Kasumi-1 (cell line): Measurements from ENCODE around the gene GRP.

ENCODE experiments used
- DNase-seq, 2 experiments: peaks; one replicate each; lab custom pipeline; 2025; lab: John Stamatoyannopoulos, UW

The GRP gene

DNA sequence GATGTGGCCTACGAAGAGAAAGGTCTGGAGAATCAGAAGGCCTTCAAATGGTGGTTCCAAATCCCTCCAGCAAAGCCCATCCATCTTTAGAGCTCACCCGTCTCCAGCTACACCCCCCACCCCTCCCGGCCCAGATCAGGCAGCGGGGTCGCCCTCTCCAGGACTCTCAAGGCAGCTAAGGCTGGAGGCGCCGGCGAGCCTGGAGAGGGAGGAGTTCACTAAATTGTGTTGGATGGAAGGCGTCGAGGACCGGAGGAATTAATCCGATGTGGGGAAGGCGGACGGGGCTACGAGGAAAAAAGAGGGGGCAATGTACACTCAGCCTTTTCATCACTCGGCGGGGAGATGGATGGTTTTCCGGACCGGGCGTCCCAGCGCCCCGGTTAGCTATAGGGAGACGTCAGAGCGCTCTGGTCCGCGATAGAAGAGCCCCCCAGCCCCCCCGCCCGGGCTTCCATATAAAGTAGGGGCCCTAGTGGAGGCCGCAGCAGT, at the start of gene GRP:
Gene GRP (plus strand): TSS at position 487 of the 492 bp plus-strand sequence. CDS start 108 bp downstream, outside the sequence.
- no peak for DNase-seq

- DNase-seq, result peak in 1 of 2 experiments; percentile 41
Measured at GRCh38 chr18:59172664-59173249, 47.2 kb upstream of the GRP start.

DNA sequence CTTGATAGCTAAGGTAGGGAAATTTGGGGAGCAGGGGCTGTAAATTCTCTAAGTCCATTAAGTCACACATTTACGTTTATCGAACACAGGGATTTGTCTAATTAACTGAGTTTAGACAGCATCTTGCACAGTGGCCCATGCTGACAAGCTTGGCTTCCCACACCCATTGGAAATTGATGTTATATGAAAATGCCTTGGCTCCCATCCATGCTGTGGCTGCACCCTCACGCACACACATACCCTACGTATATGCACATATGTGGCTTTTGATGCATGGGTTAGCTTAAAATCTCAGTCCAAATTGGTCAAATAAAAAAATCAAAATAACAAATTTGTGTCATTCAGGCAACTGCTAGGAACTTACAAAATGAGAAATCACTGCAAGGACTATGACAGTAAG, 42.5 kb upstream of the GRP start:
- no peak for DNase-seq

GRCh38 chr18:59180150-59180845, 39.7 kb upstream of the GRP start:
- DNase-seq, result no peak

DNA sequence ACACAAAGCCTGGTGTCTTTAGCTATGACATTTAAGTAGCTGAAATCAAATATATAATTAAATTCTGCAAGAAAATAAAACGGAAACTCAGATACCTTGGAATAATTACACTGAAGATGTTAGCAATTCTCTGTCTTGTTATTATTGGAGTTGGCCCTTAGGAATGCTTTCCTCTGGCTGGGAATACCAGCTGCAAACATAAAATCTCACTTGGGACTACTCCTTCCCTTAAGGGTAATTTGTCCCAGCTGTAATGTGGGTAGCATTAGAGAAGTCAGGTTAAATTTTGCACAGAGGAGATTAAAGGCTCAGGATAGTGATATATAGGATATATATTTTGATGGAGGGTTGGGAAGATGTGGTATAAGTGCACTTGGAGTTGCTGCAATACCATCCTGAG, 37.3 kb upstream of the GRP start:
- no peak for DNase-seq

DNA sequence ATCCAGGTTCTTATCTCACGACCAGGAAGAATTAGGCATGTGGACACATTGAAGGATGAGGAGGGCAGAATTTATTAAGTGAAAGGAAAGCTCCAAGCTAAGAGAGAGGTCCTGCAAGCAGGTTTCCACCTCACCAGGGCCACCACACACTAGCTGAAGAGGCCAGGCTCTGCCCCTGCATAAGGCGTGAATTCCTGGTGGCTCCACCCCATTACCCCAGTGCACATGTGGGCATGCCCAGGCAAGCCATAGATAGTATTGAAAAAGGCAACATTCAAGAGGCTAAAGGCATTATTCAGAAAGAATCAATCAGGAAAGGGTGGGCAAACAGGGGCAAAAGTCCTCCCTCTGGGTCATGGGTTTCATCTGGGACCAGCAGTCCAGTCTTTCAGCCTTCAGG, 30.9 kb upstream of the GRP start:
- no peak for DNase-seq

- no peak for DNase-seq
Measured at GRCh38 chr18:59189746-59190145, 30.2 kb upstream of the GRP start.

DNA sequence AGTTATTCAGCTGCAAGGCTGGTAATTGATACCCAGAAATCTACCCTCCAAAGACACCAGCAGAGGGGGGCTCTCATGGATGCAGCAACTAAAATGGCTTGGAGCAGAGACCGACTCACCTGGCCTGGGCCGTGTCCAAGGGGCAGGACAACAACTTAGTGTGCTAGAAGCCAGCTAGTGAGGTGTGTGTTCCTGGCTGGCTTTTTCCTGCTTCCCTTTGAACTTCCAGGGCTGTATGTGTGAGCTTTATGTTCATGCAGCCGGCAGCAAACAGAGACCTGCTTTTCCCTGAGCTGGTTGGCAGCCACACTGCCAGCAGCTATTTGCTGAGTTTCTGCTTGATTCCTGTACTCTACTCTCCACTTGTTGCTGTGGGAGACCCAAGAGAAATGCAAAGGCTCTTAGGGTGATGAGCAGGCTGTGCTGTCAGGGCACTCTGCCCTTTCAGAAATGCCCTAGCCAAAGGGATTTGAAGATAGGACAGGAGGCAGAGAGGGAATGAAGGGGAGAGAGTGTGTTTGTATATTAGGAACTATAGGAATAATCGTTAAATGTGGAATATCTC, 23.7 kb upstream of the GRP start:
- no peak for DNase-seq

GRCh38 chr18:59197636-59198035, 22.3 kb upstream of the GRP start:
- no peak for DNase-seq

- no peak for DNase-seq
Measured at GRCh38 chr18:59198215-59198614, 21.7 kb upstream of the GRP start.

DNA sequence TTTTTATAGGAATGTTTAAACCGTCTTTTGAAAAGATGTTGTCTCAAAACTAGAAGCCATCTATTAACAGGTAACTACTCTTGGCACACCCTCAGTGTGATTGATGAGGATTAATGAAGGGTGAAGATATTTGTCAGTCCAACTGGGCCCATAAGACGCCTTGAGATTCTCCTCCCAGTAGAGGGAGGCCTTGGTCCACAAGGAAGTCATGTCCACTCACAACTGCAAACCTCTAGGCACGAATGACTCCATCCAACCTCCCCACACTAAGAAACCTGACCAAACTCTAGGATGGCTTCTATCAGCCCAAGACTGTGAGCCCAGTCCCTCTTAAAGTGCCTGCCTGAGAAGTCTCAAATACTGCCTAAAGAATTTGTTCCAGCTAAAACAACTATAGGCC, 19.2 kb upstream of the GRP start:
- no peak for DNase-seq

- no peak for DNase-seq
Measured at GRCh38 chr18:59202258-59202820, 17.6 kb upstream of the GRP start.

- no peak for DNase-seq
Measured at GRCh38 chr18:59207506-59207905, 12.5 kb upstream of the GRP start.

DNA sequence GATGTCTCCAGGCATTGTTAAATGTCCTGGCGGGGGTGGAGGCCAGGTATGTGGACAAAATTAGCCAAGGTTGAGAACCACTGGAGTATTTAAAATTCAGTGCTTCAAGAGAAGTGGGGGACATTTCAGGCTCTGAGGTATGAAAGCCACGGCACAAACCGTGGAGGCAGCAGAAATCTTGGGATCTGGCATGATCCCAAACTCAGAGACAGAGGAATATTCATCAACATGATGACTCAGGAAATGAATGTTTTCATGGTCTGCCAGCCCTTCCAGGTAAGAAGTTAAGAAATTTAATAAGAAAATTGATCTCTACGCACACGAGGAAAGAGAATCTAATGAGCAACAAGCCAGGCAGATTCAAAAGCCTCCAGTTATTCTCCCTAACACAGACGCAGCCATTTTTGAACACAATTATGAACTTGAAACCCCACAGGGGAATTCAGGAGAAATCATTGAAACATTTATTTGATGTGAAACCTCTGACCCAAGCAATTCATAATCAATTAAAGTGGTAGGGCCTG, 11.3 kb upstream of the GRP start:
- DNase-seq, result no peak

GRCh38 chr18:59210299-59210698, 9.7 kb upstream of the GRP start:
- no peak for DNase-seq

- no peak for DNase-seq
Measured at GRCh38 chr18:59211629-59212028, 8.3 kb upstream of the GRP start.

DNA sequence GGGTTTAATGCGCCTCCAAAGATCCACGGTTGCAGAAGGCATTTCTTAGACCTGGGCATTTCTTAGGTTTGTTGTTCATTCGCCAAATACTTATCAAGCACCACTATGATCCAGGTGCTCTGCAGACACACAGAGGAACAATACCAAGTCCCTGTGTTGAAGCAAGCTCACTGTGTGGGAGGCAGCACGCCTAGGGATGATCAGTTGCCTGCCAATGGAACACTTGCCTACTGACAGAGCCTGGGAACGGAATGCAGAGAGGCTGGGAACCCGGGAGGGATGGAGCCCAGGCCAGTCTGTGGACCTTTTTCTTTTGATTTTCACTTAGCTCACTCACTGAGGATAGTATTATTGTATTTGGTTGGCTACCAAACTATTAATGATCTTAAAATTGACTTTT, 1.9 kb upstream of the GRP start:
- no peak for DNase-seq

DNA sequence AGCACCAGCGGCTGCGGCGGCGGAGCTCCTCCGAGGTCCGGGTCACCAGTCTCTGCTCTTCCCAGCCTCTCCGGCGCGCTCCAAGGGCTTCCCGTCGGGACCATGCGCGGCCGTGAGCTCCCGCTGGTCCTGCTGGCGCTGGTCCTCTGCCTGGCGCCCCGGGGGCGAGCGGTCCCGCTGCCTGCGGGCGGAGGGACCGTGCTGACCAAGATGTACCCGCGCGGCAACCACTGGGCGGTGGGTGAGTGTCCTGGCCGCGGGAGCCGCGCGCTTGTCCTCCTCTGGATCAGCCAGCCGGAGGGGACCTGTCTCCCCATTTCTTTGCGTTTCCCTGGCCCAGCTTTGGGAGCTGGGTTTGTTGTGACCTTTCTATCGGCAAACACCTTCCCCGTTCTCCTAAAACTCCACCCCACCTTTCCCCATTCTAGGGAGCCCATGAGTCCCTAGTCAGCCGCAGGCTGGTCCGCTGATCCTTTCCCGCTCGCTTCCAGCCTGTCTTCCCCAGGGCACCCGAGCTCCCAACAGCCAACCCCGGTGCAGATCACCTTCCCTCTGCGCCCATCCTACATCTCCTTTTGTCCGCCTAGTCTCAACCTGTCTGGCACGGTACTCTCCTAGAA, 316 bp downstream of the GRP start:
- no peak for DNase-seq

DNA sequence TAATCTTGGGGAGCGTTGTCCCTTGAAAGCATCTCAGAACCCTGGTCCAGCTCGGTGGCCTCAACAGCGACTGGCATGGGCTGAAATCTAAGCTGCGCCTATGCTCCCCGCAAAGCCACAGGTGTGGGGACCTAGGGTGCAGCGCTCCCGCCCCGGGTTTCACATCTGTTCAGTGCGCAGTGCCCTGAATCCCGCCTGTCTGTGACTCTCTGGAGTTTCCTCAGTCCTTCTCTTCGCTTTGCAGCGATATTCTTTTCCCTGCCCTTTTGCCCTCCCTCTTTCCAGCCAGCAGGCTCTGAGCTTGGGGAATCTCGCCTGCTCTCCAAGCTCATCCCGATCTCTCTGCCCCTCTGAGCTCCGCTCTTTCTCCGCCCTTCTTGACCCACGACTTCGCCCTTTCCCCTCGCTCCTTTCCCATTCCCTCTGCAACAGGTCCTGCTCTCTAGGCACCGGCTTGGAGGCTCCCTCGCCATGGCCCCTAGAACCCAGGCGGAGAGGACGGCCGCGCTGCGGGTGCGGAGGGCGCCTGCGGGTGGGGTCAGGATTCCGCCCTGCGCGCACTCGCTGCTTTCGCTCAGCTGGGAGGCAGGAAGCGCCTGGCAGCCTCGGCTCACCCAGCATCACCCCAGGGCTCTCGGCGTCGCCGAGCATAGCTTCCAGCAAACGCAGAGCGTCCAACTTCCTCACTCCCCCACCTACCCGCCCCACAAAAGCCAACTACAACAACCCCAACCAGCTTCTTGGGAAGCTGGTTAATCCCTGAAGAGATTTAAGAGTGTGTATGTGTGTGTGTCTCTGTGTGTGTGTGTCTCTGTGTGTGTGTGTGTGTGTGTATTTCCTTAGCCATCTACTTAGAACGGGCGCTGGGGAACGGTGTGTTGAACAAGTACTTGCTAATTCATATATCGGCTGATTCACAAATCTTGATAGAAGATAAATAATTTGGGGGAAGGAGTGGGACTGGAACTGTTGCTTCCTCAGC, 1.1 kb downstream of the GRP start:
- no peak for DNase-seq

DNA sequence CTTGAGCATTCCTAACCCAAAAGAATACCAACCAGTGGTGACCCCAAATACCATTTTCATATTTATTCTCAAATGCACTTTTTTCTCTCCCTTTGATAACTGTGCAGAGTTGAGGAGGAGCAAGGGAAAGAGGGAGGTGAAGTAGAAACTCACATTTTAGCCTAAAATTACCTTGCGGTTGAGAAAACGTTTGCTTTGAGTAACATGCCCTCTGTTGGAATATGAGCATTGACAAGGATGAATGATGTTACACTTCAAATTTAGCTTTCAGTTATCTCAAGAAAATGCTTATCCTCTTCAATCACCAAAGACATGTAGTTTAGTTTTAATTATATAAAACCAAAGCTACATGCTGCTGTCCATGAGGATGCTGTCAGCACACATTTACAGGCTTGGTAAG, 2.4 kb downstream of the GRP start:
- no peak for DNase-seq

DNA sequence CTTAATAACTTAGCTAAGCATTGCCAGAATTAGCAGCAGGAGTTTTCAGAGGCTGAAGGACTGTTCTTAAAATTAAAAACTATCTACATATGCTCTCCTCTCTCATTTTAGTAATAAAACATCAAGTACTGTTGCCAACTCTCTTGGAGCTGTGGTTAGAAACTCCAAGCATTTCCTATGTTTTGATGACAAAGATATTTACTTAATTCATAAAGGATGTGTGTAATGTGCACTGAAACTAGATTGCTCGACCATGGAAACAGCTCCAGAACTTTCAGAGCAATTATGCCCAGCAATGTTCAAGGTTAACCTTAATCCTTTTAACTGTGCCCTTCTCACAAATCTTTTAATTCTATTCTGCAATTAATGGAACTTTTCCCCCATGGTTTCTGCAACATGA, 8.4 kb downstream of the GRP start:
- no peak for DNase-seq
